Fibroblast of villous mesenchyme (primary cell): Measurements from ENCODE around the gene PSMD11. TPM values are rescaled to one million over a fixed set of nuclear protein-coding genes. Genes with fewer than 3 reads are reported as not detected.

Experiments
- DNase-seq: peaks from one replicate; pipeline ENCODE4 v3.0.0-alpha.2; 2010; ENCODE audit warnings: low read depth
- H3K4me3 ChIP-seq: 2 replicates; pipeline ENCODE4 v1.5.1; 2011; ENCODE audit warnings: low read depth, mild to moderate bottlenecking, low read length
- total RNA-seq: library from RNA; depleted of rRNA; stranded (reverse); fragments of >200 nt; gene quantifications from 2 replicates; pipeline ENCODE4 v1.2.3, GENCODE V29; 2012
- TF ChIP-seq, protein P1 (sequence below): IDR thresholded peaks from 2 replicates; pipeline ENCODE4 v1.5.1; 2012; ENCODE audit warnings: low read depth, mild to moderate bottlenecking, low read length; ENCODE audit not compliant: insufficient read depth

The PSMD11 gene
- total RNA-seq, 1 donor = 117 TPM

DNA sequence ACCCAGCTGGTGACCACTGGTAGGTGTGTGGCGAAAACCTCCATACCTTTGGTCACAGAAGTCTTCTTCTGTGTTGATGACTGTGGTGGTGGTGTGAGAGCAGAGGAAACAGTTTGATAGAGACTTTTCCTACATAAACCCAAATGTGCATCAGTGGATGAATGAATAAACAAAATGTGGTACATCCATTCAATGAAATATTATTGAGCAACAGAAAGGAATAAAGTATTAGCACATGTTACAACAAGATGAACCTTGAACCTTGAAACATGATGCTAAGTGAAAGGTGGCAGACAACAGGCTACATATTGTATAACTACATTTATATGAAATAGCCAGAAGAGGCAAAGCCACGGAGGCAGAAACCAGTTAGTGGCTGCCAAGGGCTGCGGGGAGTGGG, 57.7 kb downstream of the PSMD11 start:
- no peak for DNase-seq
- no peak overlapping the region for H3K4me3 ChIP-seq
- TF ChIP-seq, protein P1, sequence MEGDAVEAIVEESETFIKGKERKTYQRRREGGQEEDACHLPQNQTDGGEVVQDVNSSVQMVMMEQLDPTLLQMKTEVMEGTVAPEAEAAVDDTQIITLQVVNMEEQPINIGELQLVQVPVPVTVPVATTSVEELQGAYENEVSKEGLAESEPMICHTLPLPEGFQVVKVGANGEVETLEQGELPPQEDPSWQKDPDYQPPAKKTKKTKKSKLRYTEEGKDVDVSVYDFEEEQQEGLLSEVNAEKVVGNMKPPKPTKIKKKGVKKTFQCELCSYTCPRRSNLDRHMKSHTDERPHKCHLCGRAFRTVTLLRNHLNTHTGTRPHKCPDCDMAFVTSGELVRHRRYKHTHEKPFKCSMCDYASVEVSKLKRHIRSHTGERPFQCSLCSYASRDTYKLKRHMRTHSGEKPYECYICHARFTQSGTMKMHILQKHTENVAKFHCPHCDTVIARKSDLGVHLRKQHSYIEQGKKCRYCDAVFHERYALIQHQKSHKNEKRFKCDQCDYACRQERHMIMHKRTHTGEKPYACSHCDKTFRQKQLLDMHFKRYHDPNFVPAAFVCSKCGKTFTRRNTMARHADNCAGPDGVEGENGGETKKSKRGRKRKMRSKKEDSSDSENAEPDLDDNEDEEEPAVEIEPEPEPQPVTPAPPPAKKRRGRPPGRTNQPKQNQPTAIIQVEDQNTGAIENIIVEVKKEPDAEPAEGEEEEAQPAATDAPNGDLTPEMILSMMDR = no peak

GRCh38 chr17:32502710-32503109, 58.4 kb downstream of the PSMD11 start:
- no peak overlapping the region for H3K4me3 ChIP-seq
- DNase-seq = no peak
- TF ChIP-seq, protein P1 = no peak

GRCh38 chr17:32503251-32504165, 59.2 kb downstream of the PSMD11 start:
- DNase-seq = no peak
- no peak overlapping the region for H3K4me3 ChIP-seq
- TF ChIP-seq, protein P1 = no peak

DNA sequence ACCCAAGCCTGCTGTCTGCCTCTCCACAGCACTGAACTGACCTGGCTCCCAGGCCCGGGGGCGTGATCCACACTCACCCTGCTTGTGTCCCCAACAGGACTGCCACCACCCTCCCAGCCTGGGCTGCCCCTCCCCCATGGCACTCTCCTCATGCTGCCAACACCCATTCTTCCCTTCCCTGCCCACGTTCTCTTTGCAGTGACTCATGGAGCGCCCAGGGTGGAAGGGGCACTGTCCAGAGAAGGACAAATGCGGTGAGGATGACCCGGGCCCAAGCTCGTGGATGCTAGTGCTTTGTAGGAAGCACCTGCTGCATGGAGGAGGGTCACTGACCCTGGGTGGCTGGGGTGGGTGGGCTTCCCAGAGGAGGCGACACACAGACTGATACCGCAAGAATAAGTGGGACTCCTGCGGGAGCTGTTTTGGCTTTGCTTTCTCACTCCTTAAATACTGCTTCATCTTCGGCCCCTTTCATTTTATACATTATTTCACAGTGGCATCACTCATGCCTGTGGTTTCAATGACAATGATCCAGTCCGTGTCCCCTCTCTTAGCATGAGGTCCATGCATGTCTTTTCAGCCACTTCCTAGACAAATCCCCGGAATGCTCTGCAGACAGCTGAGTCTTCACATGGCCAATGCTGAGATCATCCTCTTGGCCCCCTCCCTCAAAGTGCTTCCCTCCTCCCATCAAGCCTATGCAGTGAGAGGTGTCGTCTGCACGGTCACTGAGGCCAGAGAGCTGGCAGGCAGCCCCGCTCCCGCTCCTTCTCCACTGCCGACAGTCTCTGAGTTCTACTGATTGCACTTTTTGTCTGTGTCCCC, 60.1 kb downstream of the PSMD11 start:
- DNase-seq = no peak
- no peak overlapping the region for H3K4me3 ChIP-seq

DNA sequence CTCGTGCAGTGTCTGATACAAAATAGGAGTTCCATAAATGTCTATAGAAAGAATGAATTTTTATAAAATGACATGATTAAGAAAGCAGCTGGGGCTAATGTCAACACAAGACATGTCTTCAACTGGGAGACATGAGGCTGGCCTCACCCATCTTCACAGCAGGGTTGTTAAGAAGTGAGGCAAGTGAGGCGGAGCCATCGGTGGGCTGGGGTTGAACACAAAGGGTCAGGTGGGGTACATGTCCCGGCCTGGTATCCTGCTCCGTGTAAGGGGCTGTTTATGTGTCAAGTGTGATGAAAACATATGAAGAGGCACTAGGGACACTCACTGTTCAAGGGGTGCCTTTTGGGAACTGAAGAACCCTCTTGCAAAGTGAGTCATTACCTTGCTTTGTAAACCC, 64.6 kb downstream of the PSMD11 start:
- H3K4me3 ChIP-seq = no peak overlapping the region
- no peak for DNase-seq
- TF ChIP-seq, protein P1 = no peak

More for the DNA sequence above, 60.1 kb downstream of the PSMD11 start:
- TF ChIP-seq, protein P1 = no peak

DNA sequence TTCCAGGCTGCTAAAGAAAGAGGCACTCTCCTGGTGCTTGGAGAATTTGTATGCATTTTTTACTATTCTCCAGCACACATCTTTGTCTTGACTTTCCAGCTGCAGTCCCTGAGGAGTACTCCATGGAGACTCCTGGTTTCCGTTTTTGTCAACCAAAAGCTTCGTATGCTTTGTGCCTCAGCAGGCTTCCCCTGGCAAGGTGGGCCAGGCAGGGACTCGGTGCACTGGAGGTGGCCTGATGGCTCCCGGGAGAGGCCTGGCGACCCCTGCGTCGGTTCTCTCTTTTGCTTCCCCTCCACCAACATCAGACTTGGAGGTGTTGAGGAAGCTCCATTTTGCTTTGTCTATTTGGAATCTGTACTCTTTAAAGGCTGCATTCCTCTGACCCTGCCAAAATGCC, 66.2 kb downstream of the PSMD11 start:
- TF ChIP-seq, protein P1 = no peak
- DNase-seq = no peak
- H3K4me3 ChIP-seq = no peak overlapping the region
